GM19455 (cell line): ENCODE measurements around the gene KRT38.
"Not testable (repeated sequence)": the region's sequence is repeated elsewhere in the genome, so short reads cannot be mapped to it uniquely, and the experiment has no call there.

Source experiments
- ATAC-seq: cut with Tn5 transposase; IDR thresholded peaks from one replicate; pipeline ENCODE4 v1.9.1; 2021; ENCODE audit not compliant: unreplicated experiment

KRT38 gene

GRCh38 chr17:41396996-41397660, 43.7 kb downstream of the KRT38 start, which contains the start of gene KRT31:
KRT31 (minus strand) TSS chr17:41397608; CDS start chr17:41397539, 69 bp downstream.
- no peak for ATAC-seq

GRCh38 chr17:41396340-41396739, 44.4 kb downstream of the KRT38 start:
- no peak for ATAC-seq

- no peak for ATAC-seq
These were observed 45.2 kb downstream of the KRT38 start for GRCh38 chr17:41395611-41396010.

GRCh38 chr17:41395044-41395443, 45.7 kb downstream of the KRT38 start:
- not testable (repeated sequence) for ATAC-seq

- no peak for ATAC-seq
These were observed 46.4 kb downstream of the KRT38 start for GRCh38 chr17:41394254-41394996.

GRCh38 chr17:41393826-41394225, 47.0 kb downstream of the KRT38 start:
- ATAC-seq: no peak

- no peak for ATAC-seq
These were observed 47.5 kb downstream of the KRT38 start for GRCh38 chr17:41393294-41393693.

- ATAC-seq: no peak
These were observed 48.5 kb downstream of the KRT38 start for GRCh38 chr17:41392278-41392677.

GRCh38 chr17:41391535-41391934, 49.2 kb downstream of the KRT38 start:
- ATAC-seq: no peak

- ATAC-seq: no peak
These were observed 50.3 kb downstream of the KRT38 start for GRCh38 chr17:41390411-41390938.

- no peak for ATAC-seq
These were observed 53.1 kb downstream of the KRT38 start for GRCh38 chr17:41387670-41388069.

- ATAC-seq: no peak
These were observed 54.6 kb downstream of the KRT38 start for GRCh38 chr17:41386227-41386626.
